Mucosa of descending colon (tissue), 3 donors: ENCODE results near the gene PLPP4. TPM values are rescaled to one million over a fixed set of nuclear protein-coding genes. Genes with fewer than 3 reads are reported as not detected.

ENCODE experiments used
- ATAC-seq: fragments of 200-7000 bp; cut with Tn5 transposase; one replicate; pipeline ENCODE4 v1.9.1; 2020; ENCODE audit warnings: mild to moderate bottlenecking, moderate library complexity
- DNase-seq, 3 donors: peaks; one replicate each; pipeline ENCODE4 v3.0.0-alpha.2; 2020
- H3K36me3 ChIP-seq: fragments of 200-600 bp; one replicate; pipeline ENCODE4 v1.8.0; 2021; ENCODE audit warnings: low read depth, mild to moderate bottlenecking
- H3K4me1 ChIP-seq: fragments of 200-600 bp; one replicate; pipeline ENCODE4 v1.8.0; 2021; ENCODE audit warnings: low read depth, mild to moderate bottlenecking
- H3K4me3 ChIP-seq: fragments of 200-600 bp; one replicate; pipeline ENCODE4 v1.8.0; 2021; ENCODE audit warnings: mild to moderate bottlenecking
- H3K9me3 ChIP-seq: fragments of 200-600 bp; one replicate; pipeline ENCODE4 v1.8.0; 2021; ENCODE audit warnings: mild to moderate bottlenecking
- CTCF ChIP-seq: fragments of 200-600 bp; IDR thresholded peaks from one replicate; pipeline ENCODE4 v1.8.0; 2022; ENCODE audit warnings: antibody characterized with exemption, mild to moderate bottlenecking
- intact Hi-C, 2 donors: fragments of 100-400 bp; cut with DNase I in 1 of 2; cut with micrococcal nuclease in 1 of 2; formaldehyde crosslinking; loops; one replicate each; pipeline versions ENCODE4 v1.11.0 to v1.11.1; 2022; cut with DNase I, micrococcal nuclease
- total RNA-seq, 3 donors: library from RNA; stranded (reverse); fragmentation: NEBNext Ultra II Directional in 2 of 3; extraction: Animal tissue kit (Norgen Biotek cat#: 25700) in 2 of 3; gene quantifications; one replicate each; pipeline versions ENCODE4 v1.2.1 to v1.2.4, GENCODE V29; 2021 to 2023
- donor health status: DM: no; HTN: no; CAD: no; lungs with moderate emphysema.
- donor health status: DM: no; HTN: no; CAD: no.
- donor health status: DM: no; HTN: yes; CAD: no.

The PLPP4 gene
- total RNA-seq, 3 donors from 2014 or later, result 2.6 TPM; not detected in 2

- no peaks in the 10 kb centered on the region for H3K9me3 ChIP-seq
- no peak for DNase-seq
- no peaks in the 10 kb centered on the region for H3K36me3 ChIP-seq
- no peak overlapping the region for H3K4me3 ChIP-seq
- no peak for ATAC-seq
- TF ChIP-seq CTCF, result no peak
- intact Hi-C loops, result no loop called here
- no peaks in the 10 kb centered on the region for H3K4me1 ChIP-seq
Measured at GRCh38 chr10:120582753-120583152, 125.7 kb downstream of the PLPP4 start.

GRCh38 chr10:120583424-120584108, 126.5 kb downstream of the PLPP4 start:
- H3K9me3 ChIP-seq, result no peaks in the 10 kb centered on the region
- TF ChIP-seq CTCF, result no peak
- H3K4me3 ChIP-seq, result no peak overlapping the region
- no peak for ATAC-seq
- intact Hi-C loops, result no loop called here
- DNase-seq, result no peak
- H3K4me1 ChIP-seq, result no peaks in the 10 kb centered on the region
- no peaks in the 10 kb centered on the region for H3K36me3 ChIP-seq

GRCh38 chr10:120584786-120585185, 127.8 kb downstream of the PLPP4 start:
- TF ChIP-seq CTCF, result no peak
- no peak for ATAC-seq
- Histone ChIP-seq H3K36me3 (no peaks in the 10 kb centered on the region), H3K4me1 (no peaks in the 10 kb centered on the region), H3K4me3 (no peak overlapping the region), H3K9me3 (no peaks in the 10 kb centered on the region)
- intact Hi-C loops, result no loop called here
- no peak for DNase-seq

GRCh38 chr10:120586471-120586872, 129.4 kb downstream of the PLPP4 start:
- no peak overlapping the region for H3K4me3 ChIP-seq
- intact Hi-C loops, result no loop called here
- ATAC-seq (no peak), DNase-seq (no peak)
- H3K4me1 ChIP-seq, result no peaks in the 10 kb centered on the region
- no peak for TF ChIP-seq CTCF
- no peaks in the 10 kb centered on the region for H3K9me3 ChIP-seq
- no peaks in the 10 kb centered on the region for H3K36me3 ChIP-seq

GRCh38 chr10:120587061-120587460, 130.0 kb downstream of the PLPP4 start:
- no peak for DNase-seq
- Histone ChIP-seq H3K9me3 (no peaks in the 10 kb centered on the region), H3K4me3 (no peak overlapping the region), H3K4me1 (no peaks in the 10 kb centered on the region), H3K36me3 (no peaks in the 10 kb centered on the region)
- intact Hi-C loops, result no loop called here
- TF ChIP-seq CTCF, result no peak
- no peak for ATAC-seq

GRCh38 chr10:120588311-120588710, 131.3 kb downstream of the PLPP4 start:
- no peak for DNase-seq
- H3K36me3 ChIP-seq, result no peaks in the 10 kb centered on the region
- intact Hi-C loops, result no loop called here

More at GRCh38 chr10:120588311-120588710, 131.3 kb downstream of the PLPP4 start:
- Histone ChIP-seq H3K9me3 (no peaks in the 10 kb centered on the region), H3K4me1 (no peaks in the 10 kb centered on the region), H3K4me3 (no peak overlapping the region)
- no peak for TF ChIP-seq CTCF
- ATAC-seq, result no peak
